ENCODE results near the gene ASCC3.

DNA sequence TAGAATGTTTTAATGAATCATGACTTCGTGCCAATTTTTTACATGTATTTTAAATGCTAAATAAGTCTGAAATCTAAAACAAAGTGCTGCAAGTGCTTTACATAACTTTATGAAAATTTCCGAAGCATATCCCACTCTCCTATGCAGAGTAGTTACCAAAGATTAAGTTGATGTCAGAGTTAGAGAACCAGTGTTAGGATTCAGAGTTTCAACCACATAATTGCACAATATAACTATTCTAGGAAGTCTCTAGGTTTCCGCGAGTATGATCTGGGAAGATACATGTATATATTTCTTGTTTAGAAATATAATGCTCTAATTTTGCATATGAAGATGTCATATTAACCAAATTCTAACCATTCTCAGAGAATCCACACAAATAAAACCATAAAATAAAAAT is 74.8 kb downstream of the ASCC3 start:
- no peak for TF ChIP-seq EZH2 (IDR thresholded peaks at IDR 0.05; ENCODE audit: insufficient read depth, poor library complexity, severe bottlenecking)
- no peak for TF ChIP-seq EZH2phosphoT487 (IDR thresholded peaks at IDR 0.05; ENCODE audit: insufficient read depth, low read depth)

All from GM23248 (cell line).